ENCODE measurements around the gene HEPHL1.

Gene HEPHL1

DNA sequence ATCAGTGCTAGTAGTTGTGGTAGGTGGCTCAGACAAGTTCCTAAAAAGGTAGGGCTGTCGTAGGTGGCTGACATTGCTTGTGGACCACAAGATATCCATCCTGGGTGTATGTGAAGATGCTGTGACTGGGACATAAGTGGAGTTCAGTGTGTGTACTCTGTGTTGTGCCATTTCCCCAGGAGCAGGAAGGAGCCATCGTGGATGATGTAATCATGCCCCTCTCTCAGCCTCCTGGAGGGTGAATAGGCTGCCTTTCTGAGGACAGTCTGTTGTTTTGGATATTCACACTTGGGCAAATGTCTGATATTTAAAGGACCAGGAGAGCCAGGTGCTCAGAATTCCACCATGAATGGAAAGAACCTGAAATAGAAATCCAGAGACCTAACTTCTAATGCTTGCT, 2.7 kb downstream of the HEPHL1 start:
- DNase-seq: no peak

DNA sequence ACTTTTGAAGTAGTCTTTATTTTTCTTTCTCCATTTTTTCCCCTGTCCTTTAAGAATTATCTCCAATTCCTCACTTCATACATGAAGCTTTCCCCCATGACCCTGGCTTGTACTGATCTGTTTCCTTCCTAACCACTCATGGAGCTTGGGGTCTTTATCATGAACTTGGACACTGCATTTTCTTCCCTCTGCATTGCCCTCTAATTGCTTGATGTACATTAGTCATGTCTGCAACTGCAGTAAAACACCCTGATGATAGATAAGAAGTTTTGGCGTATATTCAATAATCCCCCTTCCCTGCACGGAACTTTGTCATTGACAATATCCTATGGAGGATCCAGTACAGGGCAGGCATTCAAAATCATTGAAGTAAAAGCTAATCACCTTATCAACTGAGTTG, 3.4 kb downstream of the HEPHL1 start:
- no peak for DNase-seq

DNA sequence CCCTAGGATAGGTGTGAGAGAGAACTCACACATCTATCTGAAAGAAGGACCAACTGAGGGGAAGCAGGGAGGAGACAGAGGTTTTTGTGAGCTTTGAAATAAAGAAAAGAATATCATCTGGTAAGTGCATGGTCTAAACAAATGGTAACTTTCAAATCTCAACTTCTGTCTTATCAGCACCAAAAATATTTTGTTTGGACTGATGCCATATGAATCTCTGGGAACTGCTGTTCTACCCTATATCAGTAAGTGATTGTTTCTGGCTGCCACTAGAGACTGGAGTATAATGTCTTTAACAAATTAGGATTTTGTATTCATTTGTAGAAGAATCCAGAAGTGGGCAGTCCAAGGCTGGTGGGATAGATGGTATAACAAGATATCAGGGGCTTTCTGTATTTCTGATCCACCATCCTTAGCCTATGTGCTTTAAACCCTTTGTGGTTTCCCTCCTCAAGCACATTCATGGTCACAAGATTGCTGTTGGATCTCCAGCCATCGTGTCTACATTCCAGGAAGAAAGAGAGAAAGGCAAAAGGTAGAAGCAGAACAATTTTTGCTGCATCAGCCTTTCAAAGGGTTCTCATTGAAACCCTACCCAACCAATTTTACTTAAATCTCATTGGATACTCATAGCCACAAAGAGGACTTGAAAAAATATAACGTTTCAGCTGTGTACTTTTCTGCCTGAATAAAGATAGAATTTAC, 4.7 kb downstream of the HEPHL1 start:
- no peak for DNase-seq

DNA sequence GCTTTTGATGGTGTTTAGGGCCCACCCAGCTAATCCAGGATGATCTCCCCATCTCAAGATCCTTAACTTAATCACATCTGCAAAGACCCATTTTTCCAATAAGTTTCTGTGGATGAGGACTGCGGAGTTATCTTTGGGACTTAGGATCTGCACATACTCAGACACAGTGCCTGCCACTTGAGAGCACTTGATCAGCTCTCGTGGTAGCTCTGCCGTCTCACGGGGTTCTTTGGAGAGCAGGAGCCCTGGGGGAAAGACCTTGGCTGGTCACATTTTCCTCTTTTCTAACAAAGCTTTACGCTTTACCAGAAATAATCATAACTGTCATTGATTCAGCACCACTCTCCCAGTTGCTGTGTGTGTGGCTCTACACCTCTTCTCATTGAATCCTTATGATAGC, 6.1 kb downstream of the HEPHL1 start:
- DNase-seq: no peak

DNA sequence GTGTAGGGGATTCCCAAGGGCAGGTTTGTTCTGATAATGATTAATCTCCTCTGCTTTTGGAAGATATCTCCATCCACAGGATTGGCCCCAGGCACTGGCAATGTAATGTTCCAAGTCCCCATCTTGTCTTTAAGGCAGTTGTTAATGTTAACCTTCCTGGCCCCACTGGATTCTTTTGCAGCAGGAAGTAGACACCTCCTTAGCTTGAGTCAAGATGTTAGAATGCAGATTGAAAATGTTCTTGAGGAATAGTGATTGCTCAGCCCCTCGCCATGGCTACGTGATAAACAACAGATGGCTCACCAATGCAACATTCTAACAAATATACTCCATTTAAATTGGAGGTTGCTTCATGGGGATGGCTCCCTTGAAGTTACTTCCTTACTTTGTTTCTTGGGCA, 7.3 kb downstream of the HEPHL1 start:
- no peak for DNase-seq

DNA sequence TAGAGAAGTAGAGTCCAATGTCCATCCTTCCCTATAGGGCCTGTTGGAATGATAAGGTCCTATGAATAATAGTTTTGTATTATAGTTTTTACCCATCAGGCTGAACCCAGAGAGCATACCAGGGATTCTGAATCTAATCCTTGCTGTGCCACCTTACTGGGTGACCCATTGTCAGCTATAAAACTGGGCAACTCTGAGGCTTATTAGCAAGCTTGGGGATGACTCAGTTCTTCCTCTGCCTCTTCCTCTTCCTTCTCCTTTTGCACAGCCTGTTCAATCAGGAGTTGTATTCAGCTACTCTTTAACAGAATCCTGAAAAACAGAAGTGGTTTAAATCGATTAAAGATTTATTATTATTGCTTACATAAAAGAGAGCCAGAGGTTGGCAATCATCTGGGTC, 8.9 kb downstream of the HEPHL1 start:
- no peak for DNase-seq

DNA sequence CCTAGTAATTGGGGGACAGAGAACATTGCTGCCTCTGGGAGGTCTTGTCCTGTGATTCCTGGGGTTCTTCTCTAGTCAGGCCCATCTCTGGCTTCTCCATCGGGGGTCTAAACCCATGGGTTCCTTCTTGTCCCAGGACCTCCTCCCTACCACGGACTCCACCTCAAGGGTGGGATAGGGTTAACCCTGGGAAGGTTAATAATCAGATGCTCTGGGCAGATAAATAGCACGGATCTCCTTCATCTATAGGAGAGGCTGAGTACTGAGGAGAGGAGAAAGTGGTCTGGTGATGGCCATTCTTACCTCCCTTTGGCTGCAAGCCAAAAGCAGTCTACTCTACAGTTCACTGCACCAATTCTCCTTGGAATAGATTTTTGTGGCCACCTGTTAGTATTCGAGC, 10.5 kb downstream of the HEPHL1 start:
- DNase-seq: no peak

DNA sequence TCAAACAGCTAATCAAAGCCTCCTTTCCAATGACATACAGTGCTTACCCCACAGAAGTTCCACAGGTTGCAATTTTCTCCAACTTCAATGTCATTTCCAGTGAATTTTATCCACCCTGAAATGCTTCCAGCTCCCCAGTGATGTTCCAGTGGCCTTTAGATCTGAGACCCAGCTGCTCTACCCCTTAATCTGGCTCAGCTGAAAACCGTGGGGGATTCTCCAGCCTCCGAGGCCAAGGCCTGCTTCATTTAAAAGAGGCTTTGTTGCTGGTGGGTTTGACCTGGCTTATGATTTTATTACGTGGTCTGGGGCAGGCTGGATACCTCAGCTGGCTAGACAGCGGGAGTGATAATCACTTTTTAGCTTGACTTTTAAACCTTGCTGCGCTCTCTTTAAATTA, 10.9 kb downstream of the HEPHL1 start:
- DNase-seq: no peak

DNA sequence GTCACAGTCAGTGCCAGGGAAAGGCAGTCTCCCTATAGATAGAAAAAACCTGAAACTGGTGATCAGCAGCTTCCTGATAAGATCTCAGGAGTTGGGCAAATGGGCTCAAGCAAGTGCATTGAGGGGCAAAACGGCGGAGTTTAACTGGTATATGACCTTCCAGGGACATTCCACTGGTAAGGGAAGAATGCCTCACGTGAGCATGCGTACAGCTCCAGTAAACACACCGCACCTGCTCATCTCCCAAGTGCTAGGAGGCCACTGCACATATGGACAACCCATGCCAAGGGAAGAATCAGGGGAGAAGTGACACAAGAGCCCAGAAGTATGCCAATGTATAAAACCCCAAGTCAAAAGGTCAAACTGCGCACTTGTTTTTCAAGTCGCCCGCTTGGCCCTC, 11.6 kb downstream of the HEPHL1 start:
- DNase-seq: no peak

DNA sequence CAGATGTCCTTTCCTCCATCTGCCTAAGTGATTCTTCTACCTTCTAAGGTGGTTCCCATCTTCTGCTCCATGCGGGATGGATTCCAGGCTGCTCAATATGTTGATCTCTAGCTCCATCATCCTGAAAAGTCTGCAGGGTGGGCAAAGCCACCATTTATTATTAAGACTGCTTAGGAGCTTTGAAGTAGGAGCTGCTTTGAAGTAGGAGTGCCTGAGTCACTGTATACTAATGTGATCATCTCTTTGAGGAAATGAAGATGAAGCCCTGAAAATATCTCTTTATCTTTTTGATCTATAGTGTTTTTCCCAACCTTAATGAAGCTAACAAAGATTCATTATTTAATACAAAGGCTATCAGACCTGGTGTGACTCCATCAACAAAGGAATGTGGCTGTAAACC, 13.1 kb downstream of the HEPHL1 start:
- no peak for DNase-seq

DNA sequence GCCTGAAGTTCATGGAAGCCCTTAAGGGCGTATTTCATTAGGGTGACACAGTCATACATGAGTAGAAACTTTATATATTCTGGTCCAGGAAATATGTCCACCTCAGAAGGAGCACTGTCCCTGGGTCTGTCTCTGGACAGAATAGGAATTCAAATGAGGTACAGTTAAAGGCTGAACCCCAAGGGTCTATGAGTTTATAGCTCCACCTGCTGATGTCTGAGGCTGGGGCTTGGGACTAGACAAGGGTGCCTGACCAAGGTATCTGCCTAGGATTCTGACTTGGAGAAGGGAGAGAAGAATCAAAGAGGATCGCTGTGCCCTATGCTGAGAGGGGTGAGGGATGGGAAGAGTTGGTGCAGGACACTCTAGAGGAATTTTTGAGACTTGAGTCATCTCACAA, 14.9 kb downstream of the HEPHL1 start:
- no peak for DNase-seq

DNA sequence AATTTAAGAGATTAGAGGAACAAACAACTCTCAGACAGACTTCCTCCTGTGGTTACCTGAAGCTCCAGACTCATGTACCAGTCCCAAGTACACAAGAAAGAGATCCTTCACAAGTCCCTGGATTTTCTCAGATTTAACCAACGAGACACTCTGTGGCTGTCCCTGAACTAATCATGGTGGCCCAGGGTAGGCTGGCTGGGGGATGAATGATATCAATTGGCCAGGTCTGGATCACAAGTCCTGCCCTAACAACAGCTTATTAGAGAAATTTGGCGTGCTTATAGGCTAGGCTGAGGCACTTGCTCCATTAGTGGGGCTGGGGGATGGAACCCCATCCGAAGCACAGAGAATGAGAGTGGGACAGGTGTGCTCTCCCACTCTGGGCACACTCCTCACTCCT, 22.1 kb downstream of the HEPHL1 start:
- DNase-seq: no peak

DNA sequence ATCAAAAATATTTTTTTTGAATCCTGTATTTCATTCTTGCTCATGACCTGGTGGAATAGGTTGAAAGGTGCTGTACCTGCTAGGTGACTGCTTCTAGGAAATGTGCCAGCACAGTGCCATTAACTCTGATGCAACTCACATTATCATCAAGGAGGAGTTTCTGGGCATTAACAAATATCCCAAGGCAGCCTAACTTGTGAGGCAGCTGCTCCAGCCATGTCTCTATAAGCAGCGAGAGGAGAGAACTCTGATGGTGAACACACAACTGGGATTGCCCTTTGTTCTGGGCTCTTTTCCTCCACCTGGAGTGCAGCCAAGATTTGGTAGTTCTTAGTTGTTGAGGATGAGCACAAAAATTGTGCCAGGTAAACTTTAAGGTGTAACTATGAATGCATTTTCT, 25.6 kb downstream of the HEPHL1 start:
- DNase-seq: no peak

DNA sequence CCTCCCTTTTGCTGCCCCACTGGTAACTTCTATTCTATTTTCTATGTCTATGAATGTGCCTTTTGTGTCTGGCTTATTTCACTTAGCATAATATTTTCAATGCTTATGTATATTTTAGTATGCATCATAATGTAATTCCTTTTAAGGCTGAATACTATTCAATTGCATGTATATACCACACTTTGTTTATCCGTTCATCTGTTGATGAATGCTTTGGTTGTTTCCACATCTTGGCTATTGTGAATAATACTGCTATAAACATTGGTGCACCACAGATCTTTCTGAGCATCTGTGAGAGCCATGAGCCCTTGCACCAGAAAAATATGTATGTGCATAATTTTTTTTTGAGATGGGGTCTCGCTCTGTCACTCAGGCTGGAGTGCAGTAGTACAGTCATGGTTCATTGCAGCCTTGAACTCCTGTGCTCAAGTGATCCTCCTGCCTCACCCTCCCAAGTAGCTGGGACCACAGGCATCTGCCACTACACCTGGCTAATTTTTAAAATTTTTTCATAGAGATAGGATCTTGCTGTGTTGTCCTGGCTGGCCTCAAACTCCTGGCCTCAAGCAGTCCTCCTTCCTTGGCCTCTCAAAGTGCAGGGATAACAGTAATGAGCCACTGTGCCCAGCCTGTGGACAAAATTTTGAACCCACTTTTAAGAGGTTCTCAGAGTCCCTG, 27.0 kb downstream of the HEPHL1 start:
- no peak for DNase-seq

DNA sequence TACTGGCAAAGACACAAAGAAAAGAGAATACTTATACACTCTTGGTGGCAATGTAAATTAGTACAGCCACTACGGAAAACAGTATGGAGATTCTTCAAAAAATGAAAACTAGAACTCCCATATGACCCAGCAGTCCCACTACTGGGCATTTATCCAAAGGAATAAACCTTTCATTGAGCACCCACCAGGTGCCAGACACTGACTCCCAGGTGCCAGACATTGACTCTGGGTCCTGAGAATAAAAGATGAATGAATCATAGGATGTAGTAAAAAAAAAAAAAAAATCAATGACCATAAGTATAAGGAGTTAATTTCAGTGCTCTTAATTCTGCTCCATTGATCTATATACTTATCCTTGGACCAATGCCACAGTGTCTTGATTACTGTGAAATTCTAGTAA, 28.2 kb downstream of the HEPHL1 start:
- DNase-seq: no peak

DNA sequence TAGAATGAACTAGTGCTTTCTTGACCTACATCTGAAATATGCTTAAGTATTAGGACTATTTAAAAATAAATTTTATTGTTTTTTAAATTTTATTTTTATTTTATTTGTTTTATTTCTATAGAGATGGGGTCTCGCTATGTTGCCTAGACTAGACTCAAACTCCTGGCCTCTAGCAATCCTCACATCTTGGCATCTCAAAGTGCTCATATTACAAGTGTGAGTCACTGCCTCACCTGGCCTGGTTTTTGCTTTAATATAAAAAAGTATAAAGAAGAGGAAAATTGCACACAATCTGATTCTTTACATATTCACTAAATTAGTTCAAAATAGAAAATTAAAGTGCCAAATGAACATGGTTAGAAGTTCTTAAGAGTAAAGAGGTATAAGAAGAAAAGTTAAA, 37.5 kb downstream of the HEPHL1 start:
- no peak for DNase-seq

DNA sequence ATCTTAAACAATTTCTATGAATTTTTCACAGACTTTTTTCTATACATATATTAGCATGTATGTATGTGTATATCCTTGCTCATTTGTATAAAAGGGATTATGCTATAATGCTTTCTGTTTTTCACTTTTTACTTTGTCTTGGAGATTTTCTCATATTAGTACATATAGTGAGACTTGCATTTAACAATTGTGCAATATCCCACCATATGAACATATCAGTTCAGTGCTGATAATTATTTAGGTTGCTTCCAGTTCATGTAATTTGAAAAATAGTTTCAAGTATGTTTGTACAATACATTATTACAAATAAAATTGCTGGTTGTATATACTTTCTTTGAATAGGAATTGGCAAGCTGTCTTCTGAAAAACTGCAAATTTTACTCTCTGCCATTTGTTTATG, 37.9 kb downstream of the HEPHL1 start:
- no peak for DNase-seq

DNA sequence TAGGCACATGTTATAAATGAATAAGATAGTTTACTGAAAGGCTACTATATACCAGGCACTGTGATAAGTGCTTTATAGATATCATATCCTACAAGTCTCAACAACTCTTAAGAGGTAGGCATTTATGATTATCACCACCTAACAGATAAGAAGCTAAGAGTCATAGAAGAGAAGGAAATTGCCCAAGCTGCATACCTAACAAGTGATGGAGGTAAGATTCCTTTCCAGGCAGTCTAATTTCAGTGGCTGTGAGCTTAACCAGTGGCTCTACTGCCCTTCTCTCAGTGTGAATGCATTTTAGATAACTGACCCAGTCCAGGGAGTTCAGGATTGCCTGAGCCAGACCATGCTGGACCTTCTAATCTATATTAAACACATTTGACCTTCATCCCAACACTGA, 39.2 kb downstream of the HEPHL1 start:
- no peak for DNase-seq

DNA sequence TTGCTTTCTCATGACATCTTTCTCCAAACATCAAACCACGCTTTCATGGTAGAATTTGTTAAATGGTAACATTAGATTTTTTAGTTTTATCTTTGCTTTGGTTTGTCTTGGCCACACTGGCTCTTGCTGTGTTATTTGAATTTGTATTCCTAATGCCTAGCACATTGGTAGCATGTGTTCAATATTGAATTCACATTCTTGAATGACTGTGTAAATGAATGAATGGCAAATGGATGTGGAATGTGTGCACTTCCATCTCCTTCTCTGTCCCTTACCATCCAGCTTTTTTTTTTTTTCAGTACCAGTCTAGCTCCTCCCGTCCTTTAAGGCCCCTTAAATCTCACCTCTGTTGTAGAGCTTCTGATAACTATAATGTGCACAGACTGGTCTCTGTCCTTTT, 41.2 kb downstream of the HEPHL1 start:
- no peak for DNase-seq

DNA sequence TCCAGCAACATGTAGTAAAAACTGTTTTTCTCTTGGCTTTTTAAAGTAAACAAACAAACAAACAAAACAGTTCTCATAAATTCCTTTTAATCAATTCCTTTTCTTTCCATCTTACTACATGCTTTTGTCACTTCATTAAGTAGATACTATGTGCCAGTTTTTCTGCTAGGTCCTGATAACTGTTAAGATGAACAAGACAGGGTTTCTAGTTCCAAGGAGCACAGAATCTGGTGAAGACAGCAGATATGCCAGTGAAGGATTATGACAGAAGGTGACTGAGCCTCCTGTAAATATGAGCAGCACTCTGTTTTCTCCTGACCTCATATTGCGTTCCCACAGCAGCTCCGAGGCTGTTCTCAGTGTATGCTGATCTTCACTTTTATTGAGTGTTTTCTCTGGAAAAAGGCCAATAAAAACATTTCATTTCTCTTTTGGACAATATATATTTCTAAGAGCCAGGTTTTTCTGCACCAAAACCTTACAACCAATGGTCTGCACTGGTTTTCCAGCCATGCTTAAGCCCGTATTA, 45.8 kb downstream of the HEPHL1 start:
- DNase-seq: no peak

DNA sequence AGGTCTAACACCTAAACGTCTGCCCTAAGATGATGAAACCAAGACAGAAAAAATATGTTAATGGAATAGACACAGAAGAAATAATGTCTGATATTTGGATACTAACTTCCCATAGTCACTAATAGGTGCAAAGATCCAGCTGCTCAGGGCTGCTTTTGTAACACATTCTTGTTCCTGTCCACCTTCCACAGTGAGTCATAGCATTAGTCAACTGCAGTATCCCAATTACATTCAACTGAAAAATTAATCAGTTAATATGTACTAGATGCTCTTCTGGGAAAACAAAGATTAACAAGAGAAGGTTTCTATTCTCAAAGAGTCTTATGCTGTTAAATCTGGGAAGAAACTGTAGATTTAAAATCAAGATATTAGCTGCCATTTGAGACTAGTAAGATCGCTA, 47.6 kb downstream of the HEPHL1 start:
- DNase-seq: no peak

DNA sequence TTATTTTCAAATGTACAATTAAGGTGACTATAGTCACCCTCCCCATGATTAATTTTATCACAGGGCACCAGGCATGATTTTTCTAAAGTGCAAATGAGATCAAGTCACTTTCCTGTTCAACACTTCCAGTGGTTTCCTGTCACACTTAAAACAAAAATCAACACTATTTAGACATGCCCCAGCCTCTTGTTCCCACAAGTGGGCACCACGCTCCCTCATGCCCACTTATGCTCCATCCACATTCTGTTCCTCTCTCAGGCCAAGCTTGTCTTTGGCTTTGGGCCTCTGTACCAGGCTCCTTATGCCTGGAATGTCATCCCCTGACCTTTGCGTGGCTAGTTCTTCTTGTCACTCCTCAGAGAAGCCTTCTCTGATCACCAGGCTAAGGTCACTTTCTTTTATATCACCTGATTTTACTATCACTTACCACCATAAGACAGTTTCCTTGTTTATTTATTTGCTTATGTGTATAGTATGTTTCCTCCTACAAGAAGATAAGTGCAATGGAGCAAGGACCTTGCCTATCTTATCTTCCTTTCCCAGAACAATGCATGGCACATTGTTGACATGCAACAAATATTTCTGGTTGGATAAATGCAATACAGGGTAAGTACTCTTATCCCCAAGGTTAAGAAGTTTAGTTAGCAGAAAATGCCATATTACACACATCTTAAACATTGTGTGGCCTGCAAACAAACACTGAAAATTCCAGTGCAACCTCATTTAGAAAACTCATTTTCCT, 56.6 kb downstream of the HEPHL1 start:
- no peak for DNase-seq

DNA sequence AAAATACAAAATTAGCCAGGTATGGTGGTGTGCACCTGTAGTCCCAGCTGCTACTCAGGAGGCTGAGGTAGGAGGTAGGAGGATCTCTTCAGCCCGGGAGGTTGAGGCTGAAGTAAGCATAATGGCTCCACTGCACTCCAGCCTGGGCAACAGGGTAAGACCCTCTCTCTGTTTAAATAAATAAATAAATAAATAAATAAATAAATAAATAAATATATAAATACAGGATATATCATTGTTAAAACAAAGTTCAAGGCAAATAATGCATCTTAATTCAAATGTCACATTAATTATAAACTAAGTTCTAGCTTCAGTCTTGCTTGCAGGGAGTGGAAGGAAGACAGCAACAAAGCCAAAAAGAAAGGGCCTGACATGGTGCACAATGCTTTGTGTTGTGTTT, 63.0 kb downstream of the HEPHL1 start:
- DNase-seq: no peak

DNA sequence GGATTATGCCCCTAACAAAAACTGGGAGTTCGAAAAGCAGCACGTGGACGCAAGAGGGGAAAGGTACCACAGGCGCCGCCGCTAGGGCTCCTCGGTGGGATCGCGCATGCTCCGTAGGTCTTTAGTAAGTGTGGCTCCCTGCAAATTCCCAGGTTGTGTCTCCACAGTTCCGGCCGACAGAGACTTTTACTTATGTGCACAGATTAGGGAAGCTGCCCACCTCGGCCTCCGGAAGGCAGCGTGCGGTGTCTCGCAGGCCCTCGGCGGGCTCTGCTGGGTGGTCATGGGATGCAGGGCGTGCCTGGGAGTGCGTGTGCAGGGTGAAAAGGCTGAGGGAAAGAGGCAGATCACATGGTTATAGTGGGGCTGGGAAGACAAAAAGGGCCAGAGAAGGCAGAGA, 67.8 kb downstream of the HEPHL1 start:
- DNase-seq: no peak

Data from T-helper 1 cell (primary cell).